Activated naive CD4-positive, alpha-beta T cell treated with anti-CD3 and anti-CD28 coated beads, Interleukin-2, amount 50 U/mL, for 16 hours (primary cell): ENCODE results near the gene POGZ.

Experiments used
- DNase-seq: peaks from one replicate; pipeline ENCODE4 v3.0.0-alpha.2; 2020

POGZ gene

DNA sequence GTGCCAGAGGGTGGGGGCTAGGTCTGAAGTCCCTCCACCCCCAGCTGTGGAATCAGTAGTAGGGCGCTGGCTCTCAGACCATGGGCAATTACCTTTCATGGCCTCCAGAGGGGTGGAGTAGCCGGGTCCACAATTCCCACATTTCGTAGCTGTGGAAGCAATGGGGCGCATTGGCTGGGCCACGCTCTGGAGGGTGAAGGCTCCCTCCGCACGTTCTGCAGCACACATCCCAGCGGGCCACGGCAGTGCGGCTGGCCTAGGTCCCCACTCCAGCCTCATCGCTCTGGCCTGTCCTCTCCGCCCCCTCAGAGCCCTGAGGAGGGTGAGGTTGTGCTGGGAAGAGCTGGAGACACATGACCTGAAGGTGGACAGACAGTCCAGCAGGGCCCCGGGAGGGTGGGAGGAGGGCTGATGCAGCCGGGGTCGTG is 89.7 kb downstream of the POGZ start:
- DNase-seq: no peak

DNA sequence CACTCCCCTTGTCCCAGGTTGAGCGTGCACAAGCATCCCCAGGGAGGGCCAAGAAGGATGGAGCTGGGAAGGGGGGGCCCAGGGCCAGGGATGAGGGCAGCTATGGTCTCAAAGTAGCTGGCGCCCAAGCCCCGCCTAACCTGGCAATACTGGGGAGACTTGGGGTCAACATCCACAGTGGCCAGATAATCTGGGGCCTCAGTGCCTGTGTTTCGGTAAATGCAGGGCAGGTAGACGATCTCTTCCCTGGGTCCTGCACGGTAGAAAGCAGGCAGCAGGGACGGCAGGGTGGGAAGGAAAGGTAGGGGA is 90.0 kb downstream of the POGZ start:
- no peak for DNase-seq

- DNase-seq: no peak
Observed at GRCh38 chr1:151368393-151369301, 90.6 kb downstream of the POGZ start.

- DNase-seq: no peak
Observed at GRCh38 chr1:151367658-151368392, 91.5 kb downstream of the POGZ start.

DNA sequence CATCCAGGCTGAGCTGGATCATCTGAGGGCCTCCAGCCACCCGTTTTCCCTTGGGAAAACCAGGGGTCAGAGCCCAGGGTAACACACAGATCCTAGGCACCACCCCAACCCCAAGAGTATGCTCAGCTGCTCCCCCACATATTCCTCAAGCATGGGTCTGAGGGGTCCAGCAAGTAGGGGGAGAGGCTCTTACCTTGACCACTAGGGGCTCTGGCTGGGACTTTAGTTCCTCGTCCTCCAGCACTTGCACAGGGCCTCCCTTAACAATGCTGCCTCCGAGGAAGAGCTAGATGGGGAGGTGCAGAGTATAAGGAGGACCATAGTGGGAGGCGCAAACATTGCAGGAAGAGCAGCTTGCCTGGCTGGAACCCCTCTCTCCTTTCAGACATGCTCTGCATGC is 94.3 kb downstream of the POGZ start:
- DNase-seq: no peak

DNA sequence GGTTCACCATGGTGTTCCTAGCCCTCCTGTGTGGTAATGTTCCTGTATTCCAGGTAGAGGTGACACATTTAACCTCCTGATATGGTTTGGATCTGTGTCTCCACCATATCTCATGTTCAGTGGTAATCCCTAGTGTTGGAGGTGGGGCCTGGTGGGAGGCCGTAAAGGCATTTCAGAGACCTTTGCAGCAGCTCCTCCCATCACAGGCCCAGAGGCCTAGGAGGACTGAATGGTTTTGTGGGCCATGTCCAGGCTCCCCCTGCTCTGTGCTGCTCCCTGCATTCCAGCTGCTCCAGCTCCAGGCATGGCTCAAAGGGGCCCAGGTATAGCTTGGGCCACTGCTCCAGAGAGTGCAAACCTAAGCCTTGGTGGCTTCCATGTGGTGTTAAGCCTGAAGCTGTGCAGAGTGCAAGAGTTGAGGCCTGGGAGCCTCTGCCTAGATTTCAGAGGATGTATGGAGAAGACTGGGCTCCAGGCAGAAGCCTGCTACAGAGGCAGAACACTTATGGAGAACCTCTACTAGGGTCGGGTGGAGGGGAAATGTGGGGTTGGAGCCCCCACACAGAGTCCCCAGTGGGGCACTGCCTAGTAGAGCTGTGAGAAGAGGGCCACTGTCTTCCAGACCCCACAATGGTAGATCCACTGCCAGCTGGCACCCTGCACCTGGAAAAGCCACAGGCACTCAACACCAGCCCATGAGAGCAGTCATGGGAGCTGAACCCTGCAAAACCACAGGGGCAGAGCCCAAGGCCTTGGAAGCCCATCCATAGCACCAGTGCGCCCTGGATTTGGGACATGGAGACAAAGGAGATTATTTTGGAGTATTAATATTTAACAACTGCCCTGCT is 96.8 kb downstream of the POGZ start:
- no peak for DNase-seq

- no peak for DNase-seq
Observed at GRCh38 chr1:151361883-151362282, 97.4 kb downstream of the POGZ start.

- DNase-seq: no peak
Observed at GRCh38 chr1:151356696-151357095, 102.6 kb downstream of the POGZ start.
